ENCODE results near the gene PHF21B.

DNA sequence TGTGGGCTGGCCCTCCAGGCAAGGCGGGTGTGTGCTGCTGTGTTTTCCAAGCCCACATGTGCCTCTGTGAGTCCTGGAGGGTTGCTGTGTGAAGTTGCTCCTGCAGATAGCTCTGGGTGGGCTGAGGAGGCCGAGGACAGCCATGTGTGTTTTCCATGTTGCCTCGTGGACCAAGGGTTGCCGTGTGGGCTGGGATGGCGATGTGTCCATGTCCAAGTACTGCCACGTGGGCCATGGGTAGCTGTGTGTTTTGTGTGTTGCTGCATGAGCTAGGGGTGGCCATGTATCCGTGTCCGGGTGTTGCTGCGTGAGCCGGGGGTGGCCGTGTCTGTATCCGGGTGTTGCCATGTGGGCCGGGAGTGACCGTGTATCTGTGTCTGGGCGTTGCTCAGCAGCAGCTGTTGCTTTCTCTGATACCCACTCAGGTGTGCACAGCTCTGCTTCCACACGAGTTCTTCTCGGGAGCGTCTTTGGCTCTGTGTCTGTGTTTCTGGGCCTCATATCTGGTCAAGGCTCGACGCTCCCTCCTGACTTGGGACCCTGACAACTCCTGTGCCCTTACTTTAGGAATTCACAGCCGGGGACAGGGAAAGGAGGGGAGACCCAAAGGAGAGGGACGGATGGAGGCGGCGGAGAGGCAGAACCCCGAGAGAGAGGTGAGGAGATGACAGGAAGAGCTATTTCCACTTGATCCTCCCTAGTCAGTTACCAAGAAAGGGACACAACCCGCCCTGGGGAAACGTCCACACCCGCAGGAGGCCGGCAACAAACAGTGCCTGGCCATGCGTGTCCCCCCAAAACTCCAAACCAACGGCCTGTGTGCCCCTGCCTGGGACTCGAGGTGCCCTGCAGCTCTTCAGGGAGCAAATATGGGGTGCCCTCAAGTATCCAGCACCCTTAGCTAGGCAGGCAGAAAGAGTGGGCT lies 83.1 kb downstream of the PHF21B start:
- no peak for TF ChIP-seq POLR2A (IDR thresholded peaks at IDR 0.05)
- TF ChIP-seq, protein P1, sequence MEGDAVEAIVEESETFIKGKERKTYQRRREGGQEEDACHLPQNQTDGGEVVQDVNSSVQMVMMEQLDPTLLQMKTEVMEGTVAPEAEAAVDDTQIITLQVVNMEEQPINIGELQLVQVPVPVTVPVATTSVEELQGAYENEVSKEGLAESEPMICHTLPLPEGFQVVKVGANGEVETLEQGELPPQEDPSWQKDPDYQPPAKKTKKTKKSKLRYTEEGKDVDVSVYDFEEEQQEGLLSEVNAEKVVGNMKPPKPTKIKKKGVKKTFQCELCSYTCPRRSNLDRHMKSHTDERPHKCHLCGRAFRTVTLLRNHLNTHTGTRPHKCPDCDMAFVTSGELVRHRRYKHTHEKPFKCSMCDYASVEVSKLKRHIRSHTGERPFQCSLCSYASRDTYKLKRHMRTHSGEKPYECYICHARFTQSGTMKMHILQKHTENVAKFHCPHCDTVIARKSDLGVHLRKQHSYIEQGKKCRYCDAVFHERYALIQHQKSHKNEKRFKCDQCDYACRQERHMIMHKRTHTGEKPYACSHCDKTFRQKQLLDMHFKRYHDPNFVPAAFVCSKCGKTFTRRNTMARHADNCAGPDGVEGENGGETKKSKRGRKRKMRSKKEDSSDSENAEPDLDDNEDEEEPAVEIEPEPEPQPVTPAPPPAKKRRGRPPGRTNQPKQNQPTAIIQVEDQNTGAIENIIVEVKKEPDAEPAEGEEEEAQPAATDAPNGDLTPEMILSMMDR (IDR thresholded peaks at IDR 0.05), result no peak
